ENCODE measurements around the gene RNF149.
"Not testable (repeated sequence)": the region's sequence is repeated elsewhere in the genome, so short reads cannot be mapped to it uniquely, and the experiment has no call there.

Gene RNF149

GRCh38 chr2:101253013-101253702 lies 55.3 kb downstream of the RNF149 start:
- DNase-seq = peak; percentile 83

- peak; percentile 98 for DNase-seq
These were observed 56.0 kb downstream of the RNF149 start, which contains the start of gene CNOT11 for GRCh38 chr2:101252408-101253012. Gene CNOT11, plus strand, starts transcription at chr2:101252886. Its CDS starts 79 bp downstream, at chr2:101252965.

DNA sequence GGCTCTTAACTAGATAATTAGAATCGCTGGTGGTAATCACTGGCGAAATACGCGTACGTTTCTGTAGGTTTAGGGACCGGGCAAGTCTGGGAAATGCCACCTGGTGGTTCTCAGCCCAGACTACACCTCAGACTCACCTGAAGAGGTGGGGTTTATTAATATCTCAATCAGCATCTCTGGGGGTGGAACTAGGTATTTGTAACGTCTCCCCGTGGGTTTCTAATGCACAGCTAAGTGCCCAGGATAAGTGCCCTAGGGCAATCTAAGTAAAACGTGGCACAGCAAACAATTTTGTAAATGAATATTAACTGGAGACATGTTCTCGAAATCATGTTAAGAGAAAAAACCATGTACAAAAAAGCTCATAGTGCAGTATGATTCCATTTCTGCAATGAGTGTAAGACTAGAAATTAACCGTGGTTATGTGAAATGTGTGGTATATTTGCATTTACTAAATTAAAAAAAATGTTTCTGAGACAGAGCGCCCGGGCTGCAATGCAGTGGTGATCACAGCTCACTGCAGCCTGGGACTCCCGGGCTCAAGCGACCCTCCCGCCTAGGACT lies 56.6 kb downstream of the RNF149 start:
- peak; percentile 31 for DNase-seq

GRCh38 chr2:101251246-101251781 lies 57.2 kb downstream of the RNF149 start:
- DNase-seq = not testable (repeated sequence)

GRCh38 chr2:101249826-101250225 lies 58.7 kb downstream of the RNF149 start:
- no peak for DNase-seq

DNA sequence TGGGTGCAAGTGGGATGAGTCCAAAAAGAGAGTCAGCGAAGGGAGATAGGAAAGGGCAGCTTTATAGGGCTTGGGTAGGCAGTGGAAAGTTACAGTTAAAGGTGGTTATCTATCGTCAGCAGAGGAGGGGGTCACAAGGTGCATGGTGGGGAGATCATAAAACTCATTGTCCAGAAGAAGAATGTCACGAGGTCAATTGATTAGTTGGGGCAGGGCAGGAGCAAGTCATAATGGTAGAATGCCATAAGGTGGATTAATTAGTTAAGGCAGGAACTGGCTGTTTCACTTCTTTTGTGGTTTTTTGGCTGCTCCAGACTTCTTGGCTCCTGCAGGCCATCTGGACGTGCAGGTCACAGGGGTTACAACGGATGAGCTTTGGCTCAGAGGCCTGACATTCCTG lies 59.7 kb downstream of the RNF149 start:
- not testable (repeated sequence) for DNase-seq

DNA sequence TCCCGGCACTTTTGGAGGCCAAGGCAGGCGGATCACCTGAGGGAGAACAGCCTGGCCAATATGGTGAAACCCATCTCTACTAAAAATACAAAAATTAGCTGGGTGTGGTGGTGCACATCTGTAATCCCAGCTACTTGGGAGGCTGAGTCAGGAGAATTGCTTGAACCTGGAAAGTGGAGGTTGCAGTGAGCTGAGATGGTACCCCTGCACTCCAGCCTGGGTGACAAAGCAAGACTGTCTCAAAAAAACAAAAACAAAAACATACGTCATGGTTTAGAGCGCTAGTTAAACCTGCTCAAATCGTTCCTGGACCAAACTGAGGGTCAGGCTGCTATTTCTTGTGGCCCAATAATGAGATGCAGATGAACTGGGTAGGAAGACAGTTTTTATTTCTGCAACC lies 63.0 kb downstream of the RNF149 start:
- not testable (repeated sequence) for DNase-seq

DNA sequence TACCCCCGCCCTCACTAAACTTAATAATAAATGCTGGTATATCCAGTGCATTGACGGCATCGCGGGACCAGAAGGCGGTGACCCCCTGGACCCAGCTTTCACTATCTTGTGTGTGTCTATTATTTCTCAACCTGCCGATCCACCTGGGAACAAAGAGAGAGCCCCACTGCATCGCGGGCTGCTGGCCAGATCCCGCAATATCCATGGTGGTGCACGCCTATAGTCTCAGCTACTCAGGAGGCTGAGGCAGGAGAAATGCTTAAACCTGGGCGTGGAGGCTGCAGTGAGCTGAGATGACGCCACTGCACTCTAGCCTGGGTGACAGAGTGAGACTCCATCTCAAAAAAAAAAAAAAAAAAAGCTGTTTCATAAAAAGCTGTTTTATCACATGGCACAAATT lies 63.6 kb downstream of the RNF149 start:
- not testable (repeated sequence) for DNase-seq

- not testable (repeated sequence) for DNase-seq
These were observed 64.1 kb downstream of the RNF149 start for GRCh38 chr2:101244373-101244772.

- DNase-seq = no peak
These were observed 67.3 kb downstream of the RNF149 start for GRCh38 chr2:101241158-101241557.

DNA sequence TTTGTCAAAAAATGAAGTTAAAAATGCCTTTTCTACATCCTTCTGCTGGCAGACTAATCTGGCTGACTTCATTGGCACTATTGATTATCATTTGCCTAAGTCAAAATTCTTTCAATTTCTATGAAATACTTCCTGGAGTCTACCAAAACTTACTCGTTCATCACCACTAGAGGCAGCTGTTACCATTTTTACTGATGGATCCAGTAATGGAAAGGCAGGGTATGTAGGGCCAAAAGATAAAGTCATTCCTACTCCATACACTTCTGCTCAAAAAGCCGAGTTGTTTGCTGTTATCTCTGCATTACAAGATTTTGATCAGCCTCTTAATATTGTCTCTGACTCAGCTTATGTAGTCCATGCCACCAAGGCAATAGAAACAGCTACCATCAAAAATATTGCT lies 67.8 kb downstream of the RNF149 start:
- DNase-seq = not testable (repeated sequence)

DNA sequence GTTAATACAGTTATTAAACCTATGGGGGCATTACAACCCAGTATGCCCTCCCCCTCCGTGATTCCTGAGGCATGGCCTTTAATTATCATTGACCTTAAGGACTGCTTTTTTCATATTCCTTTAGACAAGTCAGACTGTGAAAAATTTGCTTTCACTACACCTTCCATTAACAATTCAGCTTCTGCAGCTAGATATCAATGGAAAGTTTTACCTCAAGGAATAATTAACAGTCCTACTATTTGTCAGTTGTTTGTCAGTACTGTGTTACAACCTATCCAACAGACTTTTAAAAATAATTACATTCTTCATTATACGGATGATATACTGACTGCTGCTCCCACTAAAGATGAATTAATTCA lies 68.8 kb downstream of the RNF149 start:
- DNase-seq = not testable (repeated sequence)

- DNase-seq = no peak
These were observed 69.4 kb downstream of the RNF149 start for GRCh38 chr2:101238930-101239759.

GRCh38 chr2:101237944-101238343 lies 70.6 kb downstream of the RNF149 start:
- not testable (repeated sequence) for DNase-seq

- DNase-seq = not testable (repeated sequence)
These were observed 72.5 kb downstream of the RNF149 start for GRCh38 chr2:101235956-101236355.

DNA sequence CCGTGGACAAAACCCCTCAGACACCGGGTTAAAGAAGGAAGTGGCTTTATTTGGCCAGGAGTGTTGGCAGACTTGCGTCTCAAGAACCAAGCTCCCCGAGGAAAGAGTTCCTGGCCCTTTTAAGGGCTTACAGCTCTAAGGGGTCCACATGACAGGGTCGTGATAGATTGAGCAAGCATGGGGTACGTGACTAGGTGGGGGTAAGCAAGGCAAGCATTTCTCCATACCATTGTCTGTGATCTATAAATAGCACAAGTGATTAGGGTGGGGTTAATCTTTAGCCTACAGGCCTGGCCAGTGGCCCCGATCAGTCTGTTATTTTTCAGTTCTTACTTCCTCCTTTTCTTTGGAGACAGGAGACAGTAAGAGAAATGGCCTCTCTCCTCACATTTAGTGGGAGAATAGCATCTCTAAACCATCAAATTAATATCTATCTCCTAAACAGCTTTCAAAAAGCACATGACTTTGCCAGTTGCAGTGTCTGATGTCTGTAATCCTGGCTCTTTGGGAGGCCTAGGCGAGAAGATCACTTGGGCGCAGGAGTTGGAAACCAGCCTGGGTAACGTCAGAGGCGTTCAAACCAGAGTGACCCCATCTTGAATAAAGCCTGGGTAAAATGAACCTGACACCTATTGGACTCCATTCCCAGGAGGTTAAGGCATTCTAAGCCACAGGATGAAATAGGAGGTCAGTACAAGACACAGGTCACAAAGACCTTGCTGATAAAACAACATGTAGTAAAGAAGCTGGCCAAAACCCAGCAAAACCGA lies 74.1 kb downstream of the RNF149 start:
- no peak for DNase-seq

DNA sequence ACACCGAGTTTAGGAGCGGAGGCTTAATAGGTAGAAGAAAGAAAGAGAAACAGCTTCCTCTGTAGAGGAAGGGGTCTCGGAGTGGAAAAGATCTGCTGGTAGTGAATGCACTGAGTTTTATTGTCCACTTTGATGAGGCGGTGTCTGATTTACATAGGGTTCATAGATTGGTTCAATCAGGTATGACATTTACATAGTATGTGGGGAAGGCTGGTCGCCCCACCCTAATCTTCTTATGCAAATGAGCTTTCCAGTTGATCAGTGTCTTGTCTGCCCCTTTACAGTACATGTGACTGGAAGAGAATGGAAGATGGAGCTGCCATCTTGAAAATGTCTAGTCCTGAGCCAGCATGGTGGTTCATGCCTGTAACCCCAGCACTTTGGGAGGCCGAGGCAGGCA lies 75.7 kb downstream of the RNF149 start:
- DNase-seq = no peak

- no peak for DNase-seq
These were observed 76.4 kb downstream of the RNF149 start for GRCh38 chr2:101231937-101232730.

DNA sequence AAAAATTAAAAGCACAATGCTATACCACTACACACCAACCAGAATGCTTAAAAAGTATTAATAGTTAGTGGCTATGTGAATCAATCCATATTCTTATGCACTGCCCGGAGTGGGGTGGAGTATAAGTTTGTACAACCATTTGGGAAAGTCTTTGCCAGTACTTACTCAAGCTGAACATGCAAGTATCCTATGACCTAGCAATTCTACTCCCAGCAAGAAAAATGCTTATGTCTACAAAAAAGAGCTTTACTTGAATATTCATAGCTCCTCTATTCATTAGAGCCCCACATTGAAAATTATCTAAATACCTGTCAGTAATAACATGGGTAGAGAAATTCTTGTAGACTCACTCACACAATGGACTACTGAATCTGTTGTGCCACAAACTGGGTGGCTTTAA lies 77.3 kb downstream of the RNF149 start:
- DNase-seq = no peak

GRCh38 chr2:101230541-101231001 lies 77.9 kb downstream of the RNF149 start:
- no peak for DNase-seq

Data from CD4-positive, alpha-beta T cell treated with Interferon gamma for 1 hour (primary cell).